CD14-positive monocyte (primary cell): ENCODE data around the gene TPGS1. TPM values are rescaled to one million over a fixed set of nuclear protein-coding genes. Genes with fewer than 3 reads are reported as not detected.
A peak's percentile ranks its signal among the peaks of the same experiment; 100 is the strongest.

ENCODE experiments used
- DNase-seq, 3 donors: peaks; one replicate each; pipeline ENCODE4 v3.0.0-alpha.2; 2011 to 2022
- H2AFZ ChIP-seq: 2 replicates; pipeline ENCODE4 v1.6.0; 2012; ENCODE audit warnings: mild to moderate bottlenecking, low read depth, low read length, inconsistent platforms; ENCODE audit not compliant: insufficient read depth, poor library complexity, severe bottlenecking
- H3K27ac ChIP-seq, 2 donors: 1 replicate in 1 of 2; 2 replicates in 1 of 2; pipeline ENCODE4 v1.5.1; 2012 to 2013; ENCODE audit warnings: low read length in 2 of 2, control low read depth in 1 of 2, inconsistent platforms in 1 of 2, low read depth in 1 of 2, mild to moderate bottlenecking in 1 of 2
- H3K27me3 ChIP-seq, 2 donors: one replicate each; pipeline versions ENCODE4 v1.6.0 to v1.6.1; 2011 to 2013; ENCODE audit warnings: low read length in 2 of 2; ENCODE audit not compliant: control insufficient read depth in 2 of 2, insufficient read depth in 2 of 2
- H3K36me3 ChIP-seq, 2 donors: replicated peaks in 1 of 2; 1 replicate in 1 of 2; 2 replicates in 1 of 2; pipeline versions ENCODE4 v1.5.1 to v1.6.1; 2012 to 2013; ENCODE audit warnings: low read length in 2 of 2, control low read depth in 1 of 2, inconsistent platforms in 1 of 2, mild to moderate bottlenecking in 1 of 2; ENCODE audit not compliant: insufficient read depth in 2 of 2, control insufficient read depth in 1 of 2
- H3K4me1 ChIP-seq, 2 donors: 1 replicate in 1 of 2; 2 replicates in 1 of 2; pipeline versions ENCODE4 v1.5.1 to v1.6.1; 2012 to 2013; ENCODE audit warnings: low read length in 2 of 2, control low read depth in 1 of 2, inconsistent platforms in 1 of 2, mild to moderate bottlenecking in 1 of 2, moderate library complexity in 1 of 2; ENCODE audit not compliant: insufficient read depth in 2 of 2, control insufficient read depth in 1 of 2
- H3K4me2 ChIP-seq: replicated peaks from 2 replicates; pipeline ENCODE3; 2012; ENCODE audit warnings: low read length, moderate library complexity, mild to moderate bottlenecking; ENCODE audit not compliant: poor library complexity, severe bottlenecking; ENCODE audit errors: extremely low read depth
- H3K4me3 ChIP-seq, 3 experiments: fragments of 200-600 bp in 1 of 3; sonication (generic) in 1 of 3; replicated peaks in 1 of 3; 1 replicate in 2 of 3; 2 replicates in 1 of 3; pipeline ENCODE4 v1.5.1; 2011 to 2013; ENCODE audit warnings: low read length in 3 of 3, mild to moderate bottlenecking in 3 of 3, control low read depth in 2 of 3, low read depth in 2 of 3, inconsistent platforms in 1 of 3, moderate library complexity in 1 of 3
- H3K79me2 ChIP-seq: 2 replicates; pipeline ENCODE4 v1.6.0; 2012; ENCODE audit warnings: mild to moderate bottlenecking, control low read depth, inconsistent platforms, low read length, moderate library complexity; ENCODE audit not compliant: insufficient read depth
- H3K9ac ChIP-seq: 2 replicates; pipeline ENCODE4 v1.6.0; 2017; ENCODE audit warnings: low read length, mild to moderate bottlenecking; ENCODE audit not compliant: insufficient read depth, poor library complexity, severe bottlenecking
- H3K9me3 ChIP-seq, 2 donors: replicated peaks in 1 of 2; 1 replicate in 1 of 2; 2 replicates in 1 of 2; pipeline versions ENCODE4 v1.5.1 to v1.6.1; 2012 to 2013; ENCODE audit warnings: low read length in 2 of 2, control low read depth in 1 of 2; ENCODE audit not compliant: control insufficient read depth in 1 of 2, insufficient read depth in 1 of 2
- H4K20me1 ChIP-seq: 2 replicates; pipeline ENCODE4 v1.6.0; 2012; ENCODE audit warnings: mild to moderate bottlenecking, low read length, control low read depth, moderate library complexity; ENCODE audit not compliant: insufficient read depth
- H3K27ac Mint-ChIP-seq, 7 donors: one replicate each; pipeline ENCODE4 v1.8.0; 2020; ENCODE audit warnings: mild to moderate bottlenecking in 7 of 7, mixed read lengths in 7 of 7, moderate library complexity in 6 of 7, inconsistent platforms in 2 of 7
- H3K27me3 Mint-ChIP-seq, 3 donors: one replicate each; pipeline ENCODE4 v1.8.0; 2021 to 2022; ENCODE audit warnings: low read depth in 3 of 3, mild to moderate bottlenecking in 3 of 3, mixed read lengths in 3 of 3, moderate library complexity in 3 of 3, inconsistent platforms in 1 of 3
- H3K36me3 Mint-ChIP-seq, 2 donors: one replicate each; pipeline ENCODE4 v1.8.0; 2020; ENCODE audit warnings: mixed read lengths in 2 of 2, inconsistent platforms in 1 of 2, mild to moderate bottlenecking in 1 of 2
- H3K4me1 Mint-ChIP-seq: one replicate; pipeline ENCODE4 v1.8.0; 2020; ENCODE audit warnings: mild to moderate bottlenecking, mixed read lengths
- H3K4me3 Mint-ChIP-seq, 2 donors: one replicate each; pipeline ENCODE4 v1.8.0; 2020; ENCODE audit warnings: mild to moderate bottlenecking in 2 of 2, mixed read lengths in 2 of 2, moderate library complexity in 1 of 2
- H3K9me3 Mint-ChIP-seq, 7 donors: one replicate each; pipeline ENCODE4 v1.8.0; 2020 to 2022; ENCODE audit warnings: mixed read lengths in 7 of 7, mild to moderate bottlenecking in 6 of 7, moderate library complexity in 6 of 7, inconsistent platforms in 2 of 7
- CTCF ChIP-seq: fragments of 200-600 bp; IDR thresholded peaks from one replicate; pipeline ENCODE4 v1.8.0; 2022; ENCODE audit warnings: antibody characterized with exemption, mild to moderate bottlenecking
- WGBS: methylation state at CpG from one replicate; pipeline ENCODE4 v1.1.5; 2013; ENCODE audit warnings: missing lambda C conversion rate; ENCODE audit not compliant: insufficient coverage; 5-methylcytosine and 5-hydroxymethylcytosine counted together
- intact Hi-C, 2 donors: fragments of 100-400 bp; cut with micrococcal nuclease; formaldehyde crosslinking; loops; one replicate each; pipeline versions ENCODE4 v1.15.0 to v1.15.1; 2023
- polyA plus RNA-seq, 3 donors: library from polyadenylated mRNA; depleted of rRNA in 1 of 3; unstranded in 2 of 3; stranded (reverse) in 1 of 3; fragments of 300-500 nt in 2 of 3; fragments of >200 nt in 1 of 3; fragmentation: Illumina TruSeq in 2 of 3; gene quantifications; 1 replicate in 2 of 3; 2 replicates in 1 of 3; pipeline ENCODE4 v1.2.3, GENCODE V29; 2012 to 2021

The TPGS1 gene
- polyA plus RNA-seq, 3 donors: 9.2 to 48.1 (median 14.2) TPM

GRCh38 chr19:556611-557382 is 49.5 kb downstream of the TPGS1 start:
- DNase-seq: no peak
- Histone ChIP-seq H3K9me3 (no peaks in the 10 kb centered on the region), H3K4me1 (peaks cover 26 to 40% of the 10 kb centered on the region in 2 donors), H3K27me3 (no peaks in the 10 kb centered on the region), H3K9ac (peak overlapping the region; percentile 46), H3K36me3 (no peaks in the 10 kb centered on the region), H3K79me2 (no peaks in the 10 kb centered on the region), H2AFZ (peak overlapping the region; percentile 50), H3K27ac (peak overlapping the region; percentile 65 to 84), H3K4me3 (peak overlapping the region in 1 of 3 experiments; percentile 65), H4K20me1 (no peaks in the 10 kb centered on the region), H3K4me2 (peak overlapping the region; percentile 65)
- Mint-ChIP-seq H3K27ac (peak overlapping the region; percentile 82 to 94 (median 90)), H3K9me3 (peaks cover 0 to 5% (median 0%) of the 10 kb centered on the region in 7 donors), H3K4me3 (peak overlapping the region; percentile 64 to 82), H3K4me1 (peaks cover 38% of the 10 kb centered on the region), H3K36me3 (peaks cover 0 to 5% of the 10 kb centered on the region in 2 donors), H3K27me3 (peaks cover 0 to 2% (median under 1%) of the 10 kb centered on the region in 3 donors)
- WGBS: 88% methylated on average over 31 of the region's 31 CpGs
- intact Hi-C loops: loop anchor here in 1 of 2 donors (2.0 kb wide), 1 partner anchor 14 kb away; no protein-coding TSS in a partner anchor
- no peak for TF ChIP-seq CTCF

GRCh38 chr19:558770-559439 is 51.6 kb downstream of the TPGS1 start:
- H3K27me3 ChIP-seq: no peaks in the 10 kb centered on the region
- H3K4me1 ChIP-seq: peaks cover 26 to 40% of the 10 kb centered on the region in 2 donors
- no peak overlapping the region for H3K4me3 ChIP-seq
- H3K9me3 Mint-ChIP-seq: peaks cover 0 to 12% (median 3%) of the 10 kb centered on the region in 7 donors
- no peaks in the 10 kb centered on the region for H4K20me1 ChIP-seq
- peaks cover 0 to 3% (median 2%) of the 10 kb centered on the region in 3 donors for H3K27me3 Mint-ChIP-seq
- H3K9me3 ChIP-seq: no peaks in the 10 kb centered on the region
- H3K9ac ChIP-seq: no peak overlapping the region
- H3K27ac Mint-ChIP-seq: no peak overlapping the region
- H3K27ac ChIP-seq: no peak overlapping the region
- H3K79me2 ChIP-seq: no peaks in the 10 kb centered on the region
- WGBS: 79% methylated on average over 17 of the region's 21 CpGs
- H2AFZ ChIP-seq: no peak overlapping the region
- no peak for DNase-seq
- no peak overlapping the region for H3K4me3 Mint-ChIP-seq
- intact Hi-C loops: no loop called here
- no peak for TF ChIP-seq CTCF
- peaks cover 12 to 20% of the 10 kb centered on the region in 2 donors for H3K36me3 Mint-ChIP-seq
- H3K36me3 ChIP-seq: peaks cover 0 to 6% of the 10 kb centered on the region in 2 donors
- H3K4me2 ChIP-seq: no peak overlapping the region
- peaks cover 38% of the 10 kb centered on the region for H3K4me1 Mint-ChIP-seq
